HG02970 (cell line): Measurements from ENCODE around the gene CLEC18C.
"Not testable (repeated sequence)": the region's sequence is repeated elsewhere in the genome, so short reads cannot be mapped to it uniquely, and the experiment has no call there.

Source experiments
- ATAC-seq: cut with Tn5 transposase; IDR thresholded peaks from one replicate; pipeline ENCODE4 v1.9.1; 2021; ENCODE audit warnings: mild to moderate bottlenecking, moderate library complexity, moderate number of reproducible peaks; ENCODE audit not compliant: unreplicated experiment, low FRiP score

The CLEC18C gene

DNA sequence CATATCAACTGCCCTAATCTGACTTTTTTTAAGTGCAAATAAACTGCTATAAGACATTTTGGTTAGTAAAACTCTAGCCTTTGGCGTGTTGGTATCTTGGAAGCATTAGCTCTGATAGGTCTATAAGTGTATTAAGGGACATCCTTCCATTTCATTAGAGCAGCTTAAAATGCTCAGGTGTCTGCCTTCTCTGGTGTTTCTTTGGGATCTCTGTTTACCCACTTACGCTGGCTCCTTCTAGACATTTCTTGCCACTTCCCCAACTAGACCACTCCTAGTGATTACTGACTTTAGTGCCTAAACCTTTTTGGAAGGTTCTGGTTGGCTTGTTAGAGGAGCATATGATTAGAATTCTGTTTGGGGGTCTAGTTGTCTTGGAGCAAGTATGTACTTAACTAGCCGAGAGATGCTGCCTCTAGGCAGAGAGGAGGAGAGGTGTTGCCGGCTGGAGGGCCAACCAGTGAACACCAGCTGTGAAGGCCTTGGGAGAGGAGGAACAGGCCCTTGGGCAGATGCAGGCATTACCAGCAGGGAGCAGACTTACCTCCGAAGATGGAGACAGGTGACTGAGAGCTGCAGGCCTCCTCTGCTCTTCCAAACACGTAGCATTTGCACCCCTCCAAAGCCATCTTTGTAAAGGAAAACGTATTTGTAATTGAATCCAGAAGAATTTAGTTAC is 15.2 kb upstream of the CLEC18C start:
- no peak for ATAC-seq

GRCh38 chr16:70159355-70160348 is 13.9 kb upstream of the CLEC18C start:
- ATAC-seq: no peak

GRCh38 chr16:70160388-70160787 is 13.2 kb upstream of the CLEC18C start:
- no peak for ATAC-seq

GRCh38 chr16:70160821-70161220 is 12.8 kb upstream of the CLEC18C start:
- ATAC-seq: no peak

GRCh38 chr16:70161350-70161749 is 12.2 kb upstream of the CLEC18C start:
- no peak for ATAC-seq

- ATAC-seq: no peak
These were observed 11.5 kb upstream of the CLEC18C start for GRCh38 chr16:70162041-70162451.

- ATAC-seq: no peak
These were observed 10.0 kb upstream of the CLEC18C start for GRCh38 chr16:70163596-70163995.

DNA sequence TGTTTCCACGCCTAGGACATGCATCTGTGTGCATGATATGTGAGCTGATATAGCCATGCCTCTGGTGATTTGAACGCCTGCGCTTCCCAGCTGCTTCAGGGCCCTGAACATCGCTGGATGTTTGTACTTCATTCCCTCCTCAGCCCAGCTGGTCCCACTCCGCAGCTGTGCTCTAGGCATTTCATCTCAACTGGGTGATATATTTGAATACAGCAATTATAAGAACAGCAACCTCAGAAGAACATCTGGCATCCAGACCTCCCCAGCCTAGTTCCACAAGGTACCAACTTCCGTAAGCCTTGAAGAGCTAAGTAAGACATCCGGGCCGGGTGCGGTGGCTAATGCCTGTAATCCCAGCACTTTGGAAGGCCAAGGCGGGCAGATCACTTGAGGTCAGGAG is 6.9 kb upstream of the CLEC18C start:
- ATAC-seq: not testable (repeated sequence)

- not testable (repeated sequence) for ATAC-seq
These were observed 329 bp downstream of the CLEC18C start for GRCh38 chr16:70173916-70174315.

DNA sequence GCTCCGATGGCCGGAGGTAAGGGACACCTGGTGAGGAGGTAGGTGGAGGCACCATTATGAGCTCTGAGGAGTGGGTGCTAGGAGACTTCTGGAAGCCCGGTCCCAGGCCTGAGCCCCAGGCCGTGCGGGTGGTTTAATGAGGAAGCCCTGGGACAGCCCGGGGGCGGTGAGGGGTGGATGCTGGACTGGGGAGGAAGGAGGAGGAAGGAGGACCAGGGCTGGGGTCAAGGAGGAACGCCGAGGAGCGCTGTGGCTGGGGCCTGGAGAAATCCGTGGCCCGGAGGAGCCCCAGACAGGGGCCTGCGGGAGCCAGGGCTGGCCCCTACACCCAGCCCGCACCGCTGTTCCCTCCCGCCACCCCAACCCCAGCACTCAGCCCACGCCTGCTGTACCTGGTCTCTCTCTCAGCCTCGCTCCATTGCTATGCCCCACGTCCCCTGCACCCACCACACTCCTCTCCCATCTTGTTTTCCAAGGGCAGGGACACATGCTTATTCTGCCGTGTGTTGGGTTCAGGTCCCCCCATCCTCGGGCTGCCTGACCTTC is 873 bp downstream of the CLEC18C start:
- ATAC-seq: not testable (repeated sequence)

DNA sequence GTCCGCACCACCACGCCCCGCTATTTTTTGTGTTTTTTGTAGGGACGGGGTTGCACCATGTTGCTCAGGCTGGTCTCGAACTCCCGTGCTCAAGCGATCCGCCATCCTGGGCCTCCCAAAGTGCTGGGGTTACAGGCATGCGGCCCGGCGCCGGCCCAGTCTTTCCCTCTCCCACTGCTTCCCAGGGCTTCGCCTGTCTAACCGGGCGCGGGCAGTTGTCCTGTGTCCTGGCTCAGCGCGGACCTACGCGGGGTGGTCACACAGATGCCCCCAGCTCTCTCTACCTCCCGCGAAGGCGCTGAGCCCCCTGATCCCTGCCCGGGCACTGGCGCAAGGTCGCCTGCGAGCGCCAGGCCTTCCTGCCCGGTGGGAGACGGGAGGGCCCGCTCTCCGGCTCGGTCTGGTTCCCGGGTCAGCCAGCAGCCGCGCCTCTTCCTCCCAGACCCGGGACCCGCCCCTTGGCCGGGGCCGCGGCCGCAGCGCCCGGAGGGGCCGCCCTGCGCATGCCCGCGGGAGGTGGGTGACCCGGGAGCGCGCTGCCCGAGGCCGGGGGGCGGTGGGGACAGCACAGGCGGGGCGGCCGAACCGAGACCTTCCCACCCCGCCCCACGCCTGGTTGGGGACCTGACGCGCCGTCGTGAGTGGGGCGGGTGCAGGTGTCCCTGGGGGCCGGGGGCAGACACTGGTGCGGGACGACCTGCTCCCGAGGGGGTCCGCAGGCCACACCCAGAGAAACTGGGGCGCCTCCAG is 14.4 kb downstream of the CLEC18C start:
- ATAC-seq: not testable (repeated sequence)

DNA sequence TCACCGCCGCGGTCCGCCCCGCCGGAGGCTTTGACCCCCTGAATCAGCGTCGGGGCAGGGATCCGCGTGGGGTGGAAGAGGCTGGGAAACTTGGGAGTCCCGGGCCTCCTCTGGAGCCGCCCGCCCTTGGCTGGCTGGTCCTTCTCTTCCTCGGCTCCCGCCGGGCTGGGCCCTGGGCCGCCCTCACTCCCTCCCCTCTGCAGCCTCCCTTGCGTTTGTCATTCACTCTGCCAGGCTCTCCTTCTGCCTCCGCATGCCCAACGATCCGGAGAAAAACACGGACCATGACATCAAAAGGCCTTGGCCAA is 15.0 kb downstream of the CLEC18C start:
- not testable (repeated sequence) for ATAC-seq

DNA sequence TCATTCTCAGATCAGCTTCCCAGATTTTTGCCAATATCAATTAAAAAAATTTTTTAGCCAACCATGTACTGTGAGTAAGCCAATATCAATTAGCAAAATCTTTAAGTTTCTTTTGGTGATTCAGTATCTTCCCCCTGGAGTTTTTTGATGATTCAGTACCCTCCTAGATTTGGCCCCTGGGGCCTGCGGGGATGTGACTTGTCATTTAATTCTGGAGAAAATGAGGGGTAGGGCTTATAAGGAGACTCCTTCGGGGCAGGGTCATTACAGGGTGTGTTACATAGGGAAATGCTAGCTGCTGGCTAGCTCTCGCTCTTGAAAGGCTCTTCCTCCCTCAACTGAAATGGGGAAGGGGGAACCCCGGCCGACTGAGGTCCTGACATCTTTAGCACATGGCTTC is 17.0 kb downstream of the CLEC18C start:
- not testable (repeated sequence) for ATAC-seq

GRCh38 chr16:70196683-70197300 is 23.2 kb downstream of the CLEC18C start:
- ATAC-seq: not testable (repeated sequence)

DNA sequence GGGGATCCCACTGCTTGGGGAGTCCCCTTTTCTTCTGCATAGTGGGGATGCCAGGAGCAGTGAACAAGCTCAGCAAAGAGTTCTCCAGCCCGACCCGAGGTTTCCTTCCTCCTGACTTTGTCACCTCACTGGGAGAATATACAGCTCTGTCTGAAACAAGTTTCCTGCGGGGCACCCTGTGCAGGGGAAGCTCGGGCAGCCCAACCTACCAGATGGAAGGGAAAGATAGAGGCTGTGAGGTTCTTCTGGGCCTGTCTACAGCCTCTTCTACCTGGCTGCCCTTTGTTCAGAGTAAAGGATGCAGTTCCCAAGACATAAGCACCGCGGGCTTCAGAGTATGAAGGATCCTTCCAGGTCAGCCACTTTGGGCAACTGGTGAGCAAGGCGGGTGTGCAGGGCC is 24.0 kb downstream of the CLEC18C start:
- not testable (repeated sequence) for ATAC-seq

GRCh38 chr16:70198230-70198629 is 24.6 kb downstream of the CLEC18C start:
- not testable (repeated sequence) for ATAC-seq

DNA sequence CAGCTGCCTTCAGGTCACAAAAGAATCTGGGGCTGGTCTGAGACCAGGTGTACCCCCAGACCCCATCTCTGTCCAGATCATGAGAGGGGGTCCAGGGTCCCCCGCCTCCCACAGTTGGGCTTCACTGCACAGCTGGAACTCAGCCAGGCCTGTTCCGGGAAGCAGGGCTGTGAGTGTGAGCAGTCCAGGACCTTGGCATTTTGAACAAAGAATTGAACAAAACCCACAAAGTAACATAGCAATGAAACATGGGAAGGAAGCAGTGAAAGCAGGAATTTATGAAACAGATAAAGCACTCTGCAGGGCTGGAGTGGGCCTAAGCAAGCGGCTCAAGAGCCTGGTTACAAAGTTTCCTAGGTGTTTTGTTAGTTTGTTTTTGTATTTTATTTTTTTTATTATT is 25.1 kb downstream of the CLEC18C start:
- ATAC-seq: not testable (repeated sequence)

DNA sequence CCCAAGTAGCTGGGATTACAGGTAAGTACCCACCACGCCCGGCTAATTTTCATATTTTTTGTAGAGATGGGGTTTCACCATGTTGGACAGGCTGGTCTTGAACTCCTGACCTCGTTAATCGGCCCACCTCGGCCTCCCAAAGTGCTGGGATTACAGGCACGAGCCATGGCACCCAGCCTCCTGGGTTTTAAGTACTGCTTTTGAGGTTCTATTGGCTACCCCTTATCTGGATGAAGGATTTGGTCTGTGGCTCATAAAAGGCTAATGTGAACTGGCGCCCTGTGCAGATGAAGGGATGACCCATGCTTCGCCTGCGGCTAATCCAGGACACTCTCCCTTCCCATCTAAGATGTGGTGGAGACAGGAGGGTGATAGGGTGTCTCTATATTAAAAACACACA is 25.6 kb downstream of the CLEC18C start:
- not testable (repeated sequence) for ATAC-seq

GRCh38 chr16:70200063-70200462 is 26.5 kb downstream of the CLEC18C start:
- ATAC-seq: not testable (repeated sequence)

DNA sequence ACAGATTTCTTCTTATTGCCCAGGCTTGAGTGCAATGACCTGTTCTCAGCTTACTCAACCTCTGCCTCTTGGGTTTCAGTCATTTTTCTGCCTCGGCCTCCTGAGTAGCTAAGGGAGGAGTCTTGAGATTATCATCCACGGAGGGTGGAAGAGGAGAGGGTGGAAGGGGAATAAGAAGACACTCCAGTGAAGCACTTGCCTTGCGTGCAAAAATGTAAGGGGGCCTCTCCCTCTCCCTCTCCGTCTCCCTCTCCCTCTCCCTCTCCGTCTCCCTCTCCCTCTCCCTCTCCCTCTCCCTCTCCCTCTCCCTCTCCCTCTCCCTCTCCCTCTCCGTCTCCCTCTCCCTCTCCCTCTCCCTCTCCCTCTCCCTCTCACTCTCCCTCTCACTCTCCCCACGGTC is 29.9 kb downstream of the CLEC18C start:
- not testable (repeated sequence) for ATAC-seq
